GM23338 (cell line): ENCODE results near the gene PML. TPM values are rescaled to one million over a fixed set of nuclear protein-coding genes. Genes with fewer than 3 reads are reported as not detected.
A peak's percentile ranks its signal among the peaks of the same experiment; 100 is the strongest.

Experiments used
- ATAC-seq: fragments of 200-7000 bp; cut with Tn5 transposase; 3 replicates; pipeline ENCODE4 v1.9.1; 2020
- DNase-seq: peaks from one replicate; pipeline ENCODE4 v3.0.0-alpha.2; 2015; ENCODE audit warnings: low spot score
- H2AFZ ChIP-seq: fragments of 200-600 bp; sonication (generic); 2 replicates; pipeline ENCODE4 v1.8.0; 2016; ENCODE audit warnings: antibody characterized with exemption, mild to moderate bottlenecking, moderate library complexity
- H3F3A ChIP-seq: fragments of 200-600 bp; sonication (generic); replicated peaks from 2 replicates; pipeline ENCODE4 v1.8.0; 2017; ENCODE audit warnings: antibody characterized with exemption, mixed run types, low read depth
- H3K27ac ChIP-seq: fragments of 200-600 bp; sonication (generic); 2 replicates; pipeline ENCODE4 v1.6.1; 2016; ENCODE audit warnings: low read depth
- H3K27me3 ChIP-seq: fragments of 200-600 bp; sonication (generic); 2 replicates; pipeline ENCODE4 v1.8.0; 2016; ENCODE audit warnings: mild to moderate bottlenecking, mixed run types, moderate library complexity; ENCODE audit not compliant: insufficient read depth
- H3K36me3 ChIP-seq: fragments of 200-600 bp; sonication (generic); 2 replicates; pipeline ENCODE4 v1.8.0; 2016; ENCODE audit warnings: mild to moderate bottlenecking; ENCODE audit not compliant: insufficient read depth
- H3K4me1 ChIP-seq: fragments of 200-600 bp; sonication (generic); 2 replicates; pipeline ENCODE4 v1.8.0; 2016; ENCODE audit warnings: mild to moderate bottlenecking, moderate library complexity; ENCODE audit not compliant: insufficient read depth
- H3K4me2 ChIP-seq: fragments of 200-600 bp; sonication (generic); 2 replicates; pipeline ENCODE4 v1.7.1; 2017; ENCODE audit warnings: mixed run types
- H3K4me3 ChIP-seq: fragments of 200-600 bp; sonication (generic); 2 replicates; pipeline ENCODE4 v1.6.1; 2016; ENCODE audit warnings: mixed run types
- H3K79me2 ChIP-seq: fragments of 200-600 bp; sonication (generic); replicated peaks from 2 replicates; pipeline ENCODE4 v1.8.0; 2017; ENCODE audit warnings: mild to moderate bottlenecking; ENCODE audit not compliant: insufficient read depth
- H3K9me2 ChIP-seq: fragments of 200-600 bp; sonication (generic); 2 replicates; pipeline ENCODE4 v1.8.0; 2017; ENCODE audit not compliant: insufficient read depth
- H4K20me1 ChIP-seq: fragments of 200-600 bp; sonication (generic); replicated peaks from 2 replicates; pipeline ENCODE4 v1.8.0; 2017; ENCODE audit warnings: mild to moderate bottlenecking; ENCODE audit not compliant: insufficient read depth
- H3K27ac Mint-ChIP-seq: 2 replicates; pipeline ENCODE4 v1.8.0; 2020; ENCODE audit warnings: inconsistent platforms, mild to moderate bottlenecking, moderate library complexity, mixed read lengths
- H3K27me3 Mint-ChIP-seq: 3 replicates; pipeline ENCODE4 v1.8.0; 2022; ENCODE audit warnings: low read depth, mild to moderate bottlenecking, moderate library complexity, mixed read lengths, inconsistent platforms; ENCODE audit not compliant: insufficient read depth, poor library complexity
- H3K36me3 Mint-ChIP-seq: 3 replicates; pipeline ENCODE4 v1.8.0; 2021; ENCODE audit warnings: low read depth, mild to moderate bottlenecking, inconsistent platforms, moderate library complexity, mixed read lengths
- H3K4me1 Mint-ChIP-seq: 3 replicates; pipeline ENCODE4 v1.8.0; 2020; ENCODE audit warnings: mild to moderate bottlenecking, inconsistent platforms, mixed read lengths
- H3K4me3 Mint-ChIP-seq: 3 replicates; pipeline ENCODE4 v1.8.0; 2021; ENCODE audit warnings: moderate library complexity, mild to moderate bottlenecking, inconsistent platforms, mixed read lengths
- H3K9me3 Mint-ChIP-seq: 3 replicates; pipeline ENCODE4 v1.8.0; 2020; ENCODE audit warnings: moderate library complexity, mild to moderate bottlenecking, inconsistent platforms, mixed read lengths
- CREB1 ChIP-seq: fragments of 250-450 bp; sonication (Bioruptor Pico); IDR thresholded peaks from 2 replicates; pipeline ENCODE4 v1.5.0; 2020; ENCODE audit warnings: low read depth, mild to moderate bottlenecking, moderate library complexity
- ETS1 ChIP-seq: IDR thresholded peaks from 2 replicates; pipeline ENCODE4 v1.6.1; 2016; ENCODE audit warnings: antibody characterized with exemption
- EZH2 ChIP-seq: fragments of 200-600 bp; sonication (generic); IDR thresholded peaks from one replicate; pipeline ENCODE4 v1.8.0; 2017; ENCODE audit warnings: antibody characterized with exemption, mild to moderate bottlenecking, low read depth; ENCODE audit not compliant: unreplicated experiment
- EZH2phosphoT487 ChIP-seq: fragments of 200-600 bp; sonication (generic); IDR thresholded peaks from one replicate; pipeline ENCODE4 v1.8.1; 2018; ENCODE audit warnings: antibody characterized with exemption; ENCODE audit not compliant: unreplicated experiment
- NANOG ChIP-seq: IDR thresholded peaks from 2 replicates; pipeline ENCODE4 v1.6.1; 2016; ENCODE audit warnings: antibody characterized with exemption, borderline replicate concordance
- POLR2AphosphoS5 ChIP-seq: IDR thresholded peaks from 2 replicates; pipeline ENCODE4 v1.6.1; 2016; ENCODE audit warnings: antibody characterized with exemption, low read depth
- STAT1 ChIP-seq: IDR thresholded peaks from one replicate; pipeline ENCODE4 v1.6.1; 2016; ENCODE audit warnings: antibody characterized with exemption; ENCODE audit not compliant: unreplicated experiment
- ZNF114 ChIP-seq: fragments of 250-450 bp; sonication (Bioruptor Pico); IDR thresholded peaks from 2 replicates; pipeline ENCODE4 v1.5.0; 2020; ENCODE audit warnings: mild to moderate bottlenecking, moderate library complexity
- ZNF331 ChIP-seq: fragments of 250-450 bp; sonication (Bioruptor Pico); IDR thresholded peaks from 2 replicates; pipeline ENCODE4 v1.5.0; 2020; ENCODE audit warnings: low read depth, mild to moderate bottlenecking, moderate library complexity
- ZNF462 ChIP-seq: fragments of 250-450 bp; sonication (Bioruptor Pico); IDR thresholded peaks from 2 replicates; pipeline ENCODE4 v1.5.0; 2020; ENCODE audit warnings: mild to moderate bottlenecking, moderate library complexity
- polyA plus RNA-seq: library from polyadenylated mRNA; unstranded; fragments of >200 nt; fragmentation: Nextera tagmentation; extraction: Ambion mirVana; gene quantifications from 2 replicates; pipeline ENCODE4 v1.2.1, GENCODE V29; 2016
- total RNA-seq: library from RNA; depleted of rRNA; stranded (reverse); fragments of >200 nt; shearing (Covaris generic); gene quantifications from 2 replicates; pipeline ENCODE4 v1.2.3, GENCODE V29; 2014

PML gene
- total and polyA plus RNA-seq, 2 experiments from 2014 or later = 19.0 to 73.1 TPM

DNA sequence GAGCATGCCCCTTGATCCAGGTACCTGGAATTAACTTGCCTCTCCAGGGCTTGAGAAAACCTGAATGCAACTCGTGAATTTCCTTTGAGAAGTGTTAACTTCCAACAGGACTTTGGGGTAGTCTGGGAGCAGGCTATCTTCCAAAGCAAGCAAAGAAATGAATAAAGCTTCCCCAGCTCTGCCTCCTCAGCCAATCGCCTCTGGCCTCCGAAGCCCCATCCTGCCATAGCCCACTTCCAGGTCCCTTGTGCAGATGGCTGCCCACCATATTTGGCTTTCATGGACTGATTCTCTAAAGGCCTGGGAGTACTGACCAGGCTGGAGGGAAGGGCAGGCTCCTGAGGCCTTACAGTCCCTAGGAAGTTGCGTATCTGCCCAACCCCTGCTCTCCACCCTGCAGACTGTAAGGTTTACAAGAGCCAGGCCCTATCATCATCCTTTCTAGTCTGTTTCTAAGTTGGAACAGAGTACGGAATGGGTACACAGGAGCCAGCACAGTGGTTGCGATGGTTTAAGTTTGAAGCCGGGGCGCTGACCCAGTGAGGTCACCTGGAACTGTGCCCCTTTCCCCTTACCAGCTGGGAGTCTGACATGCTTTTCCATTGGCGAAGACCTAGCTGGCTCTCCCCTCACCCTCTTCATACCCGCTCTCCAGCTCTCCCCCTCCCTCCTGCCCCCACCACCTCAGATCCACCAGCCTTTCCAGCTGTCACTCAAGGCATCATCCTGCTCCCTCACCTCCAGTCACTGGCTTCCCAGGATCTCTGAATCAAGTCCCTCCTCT lies 1.1 kb upstream of the PML start:
- H3K27ac ChIP-seq = no peak overlapping the region
- H3K36me3 ChIP-seq = 0 out of 2 replicates have a peak, but pooled peaks cover 2% of the 10 kb centered on the region
- Mint-ChIP-seq H3K4me1 (peaks cover 21% of the 10 kb centered on the region), H3K27ac (no peak overlapping the region), H3K9me3 (no peaks in the 10 kb centered on the region), H3K27me3 (peaks cover 18% of the 10 kb centered on the region), H3K4me3 (peak overlapping the region; percentile 92), H3K36me3 (peaks cover 3% of the 10 kb centered on the region; the same call in 1 of the 3 replicates)
- peaks cover 26% of the 10 kb centered on the region for H3K79me2 ChIP-seq
- peaks cover 4% of the 10 kb centered on the region for H4K20me1 ChIP-seq
- peak overlapping the region; percentile 88 for H3K4me3 ChIP-seq
- ATAC-seq (no peak), DNase-seq (no peak)
- TF ChIP-seq POLR2AphosphoS5 = no peak
- no peak for TF ChIP-seq ZNF114 (CRISPR knock-in tag)
- no peak for TF ChIP-seq EZH2phosphoT487
- TF ChIP-seq ETS1 = no peak
- no peak for TF ChIP-seq NANOG
- no peak for TF ChIP-seq STAT1
- TF ChIP-seq CREB1 (CRISPR knock-in tag) = no peak
- no peak for TF ChIP-seq ZNF331 (CRISPR knock-in tag)
- no peak for TF ChIP-seq ZNF462 (CRISPR knock-in tag)
- no peak for TF ChIP-seq EZH2
- H3K9me2 ChIP-seq = no peaks in the 10 kb centered on the region
- peak overlapping the region; percentile 86 for H3K4me2 ChIP-seq
- H3F3A ChIP-seq = no peaks in the 10 kb centered on the region
- peaks cover 4% of the 10 kb centered on the region; the same call in 1 of the 2 replicates for H3K27me3 ChIP-seq
- no peak overlapping the region for H2AFZ ChIP-seq
- peaks cover 9% of the 10 kb centered on the region for H3K4me1 ChIP-seq
